Measurements from ENCODE around the gene OPRM1. TPM values are rescaled to one million over a fixed set of nuclear protein-coding genes. Genes with fewer than 3 reads are reported as not detected.

The OPRM1 gene
- total RNA-seq, 1 experiment from 2014 or later, result not detected

GRCh38 chr6:154213782-154214181, 174.7 kb downstream of the OPRM1 start:
- ChIA-PET POLR2A (no interaction called here), CTCF (interaction anchor here (0.5 to 0.7 kb wide), 2 partner anchors 15 to 126 kb away, joined by 3 read pairs; no protein-coding TSS in a partner anchor)
- Mint-ChIP-seq H3K27ac (ENCODE audit: low read depth, unreplicated experiment) (no peak overlapping the region), H3K36me3 (ENCODE audit: insufficient read depth, unreplicated experiment) (no peaks in the 10 kb centered on the region), H3K4me3 (ENCODE audit: unreplicated experiment) (no peak overlapping the region), H3K9me3 (ENCODE audit: unreplicated experiment) (no peaks in the 10 kb centered on the region), H3K4me1 (ENCODE audit: insufficient read depth, unreplicated experiment) (no peaks in the 10 kb centered on the region), H3K27me3 (ENCODE audit: insufficient read depth, unreplicated experiment) (peaks cover 4% of the 10 kb centered on the region)
- BruUV-seq (replicated peaks), result no TSS peak
- intact Hi-C loops (cut with micrococcal nuclease), result no loop called here
- no peak for DNase-seq (ENCODE audit: unreplicated experiment)
- TF ChIP-seq CTCF (IDR thresholded peaks at IDR 0.05; ENCODE audit: unreplicated experiment), result no peak

- intact Hi-C loops (cut with micrococcal nuclease), result no loop called here
Observed at GRCh38 chr6:154218301-154218700, 179.3 kb downstream of the OPRM1 start.

GRCh38 chr6:154218787-154219186, 179.7 kb downstream of the OPRM1 start:
- Mint-ChIP-seq H3K4me3 (ENCODE audit: unreplicated experiment) (no peak overlapping the region), H3K9me3 (ENCODE audit: unreplicated experiment) (no peaks in the 10 kb centered on the region), H3K36me3 (ENCODE audit: insufficient read depth, unreplicated experiment) (no peaks in the 10 kb centered on the region), H3K27ac (ENCODE audit: low read depth, unreplicated experiment) (no peak overlapping the region), H3K4me1 (ENCODE audit: insufficient read depth, unreplicated experiment) (no peaks in the 10 kb centered on the region), H3K27me3 (ENCODE audit: insufficient read depth, unreplicated experiment) (peaks cover 13% of the 10 kb centered on the region)
- no peak for DNase-seq (ENCODE audit: unreplicated experiment)
- POLR2A ChIA-PET, result no interaction called here
- intact Hi-C loops (cut with micrococcal nuclease), result no loop called here
- no TSS peak for BruUV-seq (replicated peaks)
- TF ChIP-seq CTCF (IDR thresholded peaks at IDR 0.05; ENCODE audit: unreplicated experiment), result no peak
- CTCF ChIA-PET, result no interaction called here

More at GRCh38 chr6:154218301-154218700, 179.3 kb downstream of the OPRM1 start:
- no peak for TF ChIP-seq CTCF (IDR thresholded peaks at IDR 0.05; ENCODE audit: unreplicated experiment)
- Mint-ChIP-seq H3K27ac (ENCODE audit: low read depth, unreplicated experiment) (no peak overlapping the region), H3K36me3 (ENCODE audit: insufficient read depth, unreplicated experiment) (no peaks in the 10 kb centered on the region), H3K4me3 (ENCODE audit: unreplicated experiment) (no peak overlapping the region), H3K4me1 (ENCODE audit: insufficient read depth, unreplicated experiment) (no peaks in the 10 kb centered on the region), H3K27me3 (ENCODE audit: insufficient read depth, unreplicated experiment) (peaks cover 13% of the 10 kb centered on the region), H3K9me3 (ENCODE audit: unreplicated experiment) (no peaks in the 10 kb centered on the region)
- BruUV-seq (replicated peaks), result no TSS peak
- DNase-seq (ENCODE audit: unreplicated experiment), result no peak
- ChIA-PET POLR2A (no interaction called here), CTCF (no interaction called here)

- H3K4me1 Mint-ChIP-seq (ENCODE audit: insufficient read depth, unreplicated experiment), result no peaks in the 10 kb centered on the region
- ChIA-PET POLR2A (interaction anchor here (0.7 kb wide), 1 partner anchor 663 kb away, joined by 3 read pairs; no protein-coding TSS in a partner anchor), CTCF (interaction anchor here (0.7 kb wide), 1 partner anchor 252 kb away, joined by 7 read pairs; no protein-coding TSS in a partner anchor)
- no peak overlapping the region for H3K4me3 Mint-ChIP-seq (ENCODE audit: unreplicated experiment)
- H3K27ac Mint-ChIP-seq (ENCODE audit: low read depth, unreplicated experiment), result no peak overlapping the region
- H3K27me3 Mint-ChIP-seq (ENCODE audit: insufficient read depth, unreplicated experiment), result peaks cover 13% of the 10 kb centered on the region
- intact Hi-C loops (cut with micrococcal nuclease), result no loop called here
- TF ChIP-seq CTCF (IDR thresholded peaks at IDR 0.05; ENCODE audit: unreplicated experiment), result no peak
- BruUV-seq (replicated peaks), result no TSS peak
- H3K36me3 Mint-ChIP-seq (ENCODE audit: insufficient read depth, unreplicated experiment), result no peaks in the 10 kb centered on the region
- no peak for DNase-seq (ENCODE audit: unreplicated experiment)
- no peaks in the 10 kb centered on the region for H3K9me3 Mint-ChIP-seq (ENCODE audit: unreplicated experiment)
Observed at GRCh38 chr6:154219250-154219649, 180.2 kb downstream of the OPRM1 start.
